ENCODE results near the gene APP. TPM values are rescaled to one million over a fixed set of nuclear protein-coding genes. Genes with fewer than 3 reads are reported as not detected.

APP gene
- total and polyA plus RNA-seq, 7 donors, result 71.7 to 355 (median 270) TPM

GRCh38 chr21:26188422-26188821 is 17.9 kb upstream of the APP start:
- no peaks in the 10 kb centered on the region for H3K4me1 ChIP-seq
- no peak for TF ChIP-seq EP300 (IDR thresholded peaks at IDR 0.05)
- 80 to 86% methylated on average over 5 of the region's 5 CpGs for WGBS, 2 donors
- no peak overlapping the region for H3K4me3 ChIP-seq
- H3K27me3 ChIP-seq, result no peaks in the 10 kb centered on the region
- DNase-seq, result no peak
- intact Hi-C loops (cut with DNase I), result no loop called here
- H3K27ac ChIP-seq, result no peak overlapping the region
- no peaks in the 10 kb centered on the region for H3K36me3 ChIP-seq
- H3K9me3 ChIP-seq, result peaks cover 0 to under 1% (median 0%) of the 10 kb centered on the region in 4 donors

- no peak for TF ChIP-seq CTCF (IDR thresholded peaks at IDR 0.05)
- TF ChIP-seq POLR2A (IDR thresholded peaks at IDR 0.05), result no peak
- TF ChIP-seq EP300 (IDR thresholded peaks at IDR 0.05), result no peak
- no peak for TF ChIP-seq POLR2AphosphoS5 (IDR thresholded peaks at IDR 0.05)
- Histone ChIP-seq H3K9me3 (peaks cover 0 to 3% (median 0%) of the 10 kb centered on the region in 4 donors), H3K4me1 (no peaks in the 10 kb centered on the region), H3K27me3 (no peaks in the 10 kb centered on the region), H3K4me3 (no peak overlapping the region), H3K36me3 (no peaks in the 10 kb centered on the region), H3K27ac (no peak overlapping the region)
- DNase-seq, result no peak
- 90 to 95% methylated on average over 2 of the region's 2 CpGs for WGBS, 2 donors
- intact Hi-C loops (cut with DNase I), result no loop called here
These were observed 14.9 kb upstream of the APP start for GRCh38 chr21:26185446-26185845.

GRCh38 chr21:26185021-26185420 is 14.5 kb upstream of the APP start:
- TF ChIP-seq CTCF (IDR thresholded peaks at IDR 0.05) (no peak), EP300 (IDR thresholded peaks at IDR 0.05) (no peak), POLR2A (IDR thresholded peaks at IDR 0.05) (no peak)
- H3K4me1 ChIP-seq, result no peaks in the 10 kb centered on the region
- peaks cover 0 to 3% (median 0%) of the 10 kb centered on the region in 4 donors for H3K9me3 ChIP-seq
- no peak overlapping the region for H3K27ac ChIP-seq
- intact Hi-C loops (cut with DNase I), result no loop called here
- H3K27me3 ChIP-seq, result no peaks in the 10 kb centered on the region
- 91 to 92% methylated on average over 2 of the region's 2 CpGs for WGBS, 2 donors
- no peaks in the 10 kb centered on the region for H3K36me3 ChIP-seq
- no peak for DNase-seq
- no peak overlapping the region for H3K4me3 ChIP-seq

- Histone ChIP-seq H3K4me3 (no peak overlapping the region), H3K27ac (no peak overlapping the region), H3K9me3 (peaks cover 0 to 3% (median 0%) of the 10 kb centered on the region in 4 donors), H3K4me1 (no peaks in the 10 kb centered on the region), H3K27me3 (no peaks in the 10 kb centered on the region), H3K36me3 (no peaks in the 10 kb centered on the region)
- DNase-seq, result no peak
- no peak for TF ChIP-seq CTCF (IDR thresholded peaks at IDR 0.05)
- no peak for TF ChIP-seq EP300 (IDR thresholded peaks at IDR 0.05)
- intact Hi-C loops (cut with DNase I), result loop anchor here (10.0 kb wide), 1 partner anchor 385 kb away; no protein-coding TSS in a partner anchor
- 88 to 90% methylated on average over 4 of the region's 4 CpGs for WGBS, 2 donors
These were observed 8.9 kb upstream of the APP start for GRCh38 chr21:26179501-26179900.

GRCh38 chr21:26177746-26178426 is 7.3 kb upstream of the APP start:
- intact Hi-C loops (cut with DNase I), result loop anchor here (10.0 kb wide), 1 partner anchor 383 kb away; no protein-coding TSS in a partner anchor

More at GRCh38 chr21:26177746-26178426, 7.3 kb upstream of the APP start:
- Histone ChIP-seq H3K36me3 (no peaks in the 10 kb centered on the region), H3K27me3 (no peaks in the 10 kb centered on the region), H3K9me3 (no peaks in the 10 kb centered on the region), H3K4me3 (no peak overlapping the region), H3K27ac (no peak overlapping the region), H3K4me1 (no peaks in the 10 kb centered on the region)
- 86 to 91% methylated on average over 5 of the region's 5 CpGs for WGBS, 2 donors
- TF ChIP-seq POLR2A (IDR thresholded peaks at IDR 0.05), result no peak
- TF ChIP-seq CTCF (IDR thresholded peaks at IDR 0.05), result no peak
- TF ChIP-seq POLR2AphosphoS5 (IDR thresholded peaks at IDR 0.05), result no peak
- DNase-seq, result no peak
